Kidney capillary endothelial cell (primary cell): Measurements from ENCODE around the gene LACTB.

ENCODE experiments used
- DNase-seq: peaks from one replicate; pipeline ENCODE4 v3.0.0-alpha.2; 2018; ENCODE audit warnings: low spot score

LACTB gene

GRCh38 chr15:63178034-63178433, 56.4 kb downstream of the LACTB start:
- DNase-seq = no peak

- DNase-seq = no peak
Measured at GRCh38 chr15:63180746-63181145, 59.1 kb downstream of the LACTB start.

GRCh38 chr15:63181648-63182047, 60.0 kb downstream of the LACTB start:
- no peak for DNase-seq

DNA sequence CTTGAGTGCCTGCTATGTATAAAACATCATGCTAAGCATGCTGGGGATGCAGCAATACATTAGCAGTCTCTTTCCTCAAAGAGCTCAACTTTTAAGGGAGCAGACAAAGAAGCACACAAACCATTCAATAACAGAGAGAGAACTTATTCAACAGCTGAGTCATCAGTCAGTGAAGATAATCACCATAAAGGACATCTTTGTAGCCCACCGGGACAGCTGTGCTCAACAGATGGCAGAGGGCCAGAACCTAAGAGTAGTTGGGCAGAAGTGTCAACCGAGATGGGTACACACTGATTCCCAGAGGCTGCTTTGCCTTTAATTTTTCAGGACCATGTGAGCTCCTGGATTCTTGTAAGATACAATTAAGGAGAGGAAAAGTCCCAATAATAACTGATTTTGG, 63.5 kb downstream of the LACTB start:
- DNase-seq = no peak

GRCh38 chr15:63186065-63186464, 64.4 kb downstream of the LACTB start:
- no peak for DNase-seq

- no peak for DNase-seq
Measured at GRCh38 chr15:63187589-63188226, 66.0 kb downstream of the LACTB start.

GRCh38 chr15:63188247-63188925, 66.7 kb downstream of the LACTB start:
- DNase-seq = no peak

DNA sequence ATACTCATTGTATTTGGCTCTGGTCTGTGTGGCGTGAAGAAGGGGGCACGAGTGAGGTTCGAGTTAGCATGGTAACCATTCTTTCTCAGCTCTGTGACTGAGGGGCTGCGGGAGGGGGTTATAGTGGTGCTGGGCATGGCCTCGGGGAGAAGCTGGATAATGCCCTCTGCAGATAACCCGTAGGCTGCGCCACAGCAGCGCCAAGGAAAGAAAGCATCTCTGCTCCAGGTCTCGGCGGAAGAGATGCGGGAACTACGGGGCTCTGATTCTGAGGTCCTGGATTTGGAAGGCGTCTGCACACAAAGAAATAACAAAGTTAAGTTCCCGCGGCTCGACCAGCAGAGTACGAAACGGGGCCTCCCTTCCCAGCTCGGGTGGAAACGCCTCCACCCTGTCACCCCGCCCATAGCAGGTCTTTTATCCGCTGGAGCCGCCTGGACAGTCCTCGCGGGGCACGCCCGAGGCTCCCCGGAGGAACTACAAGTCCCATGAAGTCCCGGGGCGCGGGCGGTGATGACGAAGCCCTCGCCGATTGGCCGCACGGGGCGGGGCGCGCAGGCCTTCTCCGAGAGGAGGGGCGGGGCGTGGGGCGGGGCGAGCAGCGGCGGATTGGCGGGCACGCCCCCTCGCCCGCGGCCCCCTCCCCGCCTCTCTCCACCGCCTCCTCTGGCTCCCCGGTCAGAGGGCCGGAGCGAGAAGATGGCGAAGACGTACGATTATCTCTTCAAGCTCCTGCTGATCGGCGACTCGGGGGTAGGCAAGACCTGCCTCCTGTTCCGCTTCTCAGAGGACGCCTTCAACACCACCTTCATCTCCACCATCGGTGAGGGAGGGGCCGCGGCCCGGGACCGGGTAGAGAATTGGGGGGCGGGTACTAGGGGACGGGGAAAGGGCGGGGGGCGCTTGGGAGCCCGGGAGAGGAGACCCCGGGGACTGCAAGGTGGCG, 67.5 kb downstream of the LACTB start, which contains the start of gene RAB8B:
Gene RAB8B (plus strand): TSS at position 681 of the 946 bp plus-strand sequence. CDS start 19 bp downstream, at position 700.
- peak; percentile 93 for DNase-seq

DNA sequence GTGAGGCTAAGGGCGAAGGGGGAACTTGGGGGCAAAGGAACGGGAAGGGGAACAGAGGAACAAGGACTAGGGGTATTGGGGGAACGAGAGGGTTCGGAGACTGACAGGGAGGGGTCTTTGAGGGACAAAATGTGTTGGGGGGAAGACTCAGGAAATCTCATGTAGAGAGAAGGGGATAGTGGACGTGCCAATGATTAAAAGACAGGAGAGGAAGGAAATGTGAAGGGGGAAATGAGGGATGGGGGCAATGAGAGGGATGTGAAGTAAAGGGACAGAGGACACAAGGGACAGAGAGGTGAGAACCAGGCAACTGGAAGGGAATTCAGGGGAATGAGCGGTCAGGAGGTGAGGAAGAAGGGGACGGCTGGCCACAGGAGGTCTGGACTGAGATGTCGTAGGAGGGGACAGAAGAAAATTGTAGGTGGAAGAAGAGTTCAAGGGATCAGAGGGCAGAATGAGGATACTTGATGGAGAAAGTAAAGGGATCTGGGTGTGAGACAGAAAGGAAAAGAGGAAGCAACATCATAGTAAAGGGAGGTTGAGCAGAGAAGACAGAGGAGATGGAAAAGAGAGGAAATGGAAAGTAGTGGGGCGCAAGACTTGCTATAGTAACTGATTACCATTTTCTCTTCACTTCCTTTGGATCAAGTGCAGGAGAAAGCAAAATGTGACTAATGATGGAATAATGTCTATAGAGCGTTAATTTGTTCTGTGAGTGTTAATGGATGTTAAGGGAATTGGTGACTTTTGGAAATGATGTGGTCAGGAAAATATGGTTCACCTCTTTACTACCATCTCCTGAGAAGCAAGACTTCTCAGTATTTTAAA, 68.5 kb downstream of the LACTB start:
- DNase-seq = peak; percentile 40

DNA sequence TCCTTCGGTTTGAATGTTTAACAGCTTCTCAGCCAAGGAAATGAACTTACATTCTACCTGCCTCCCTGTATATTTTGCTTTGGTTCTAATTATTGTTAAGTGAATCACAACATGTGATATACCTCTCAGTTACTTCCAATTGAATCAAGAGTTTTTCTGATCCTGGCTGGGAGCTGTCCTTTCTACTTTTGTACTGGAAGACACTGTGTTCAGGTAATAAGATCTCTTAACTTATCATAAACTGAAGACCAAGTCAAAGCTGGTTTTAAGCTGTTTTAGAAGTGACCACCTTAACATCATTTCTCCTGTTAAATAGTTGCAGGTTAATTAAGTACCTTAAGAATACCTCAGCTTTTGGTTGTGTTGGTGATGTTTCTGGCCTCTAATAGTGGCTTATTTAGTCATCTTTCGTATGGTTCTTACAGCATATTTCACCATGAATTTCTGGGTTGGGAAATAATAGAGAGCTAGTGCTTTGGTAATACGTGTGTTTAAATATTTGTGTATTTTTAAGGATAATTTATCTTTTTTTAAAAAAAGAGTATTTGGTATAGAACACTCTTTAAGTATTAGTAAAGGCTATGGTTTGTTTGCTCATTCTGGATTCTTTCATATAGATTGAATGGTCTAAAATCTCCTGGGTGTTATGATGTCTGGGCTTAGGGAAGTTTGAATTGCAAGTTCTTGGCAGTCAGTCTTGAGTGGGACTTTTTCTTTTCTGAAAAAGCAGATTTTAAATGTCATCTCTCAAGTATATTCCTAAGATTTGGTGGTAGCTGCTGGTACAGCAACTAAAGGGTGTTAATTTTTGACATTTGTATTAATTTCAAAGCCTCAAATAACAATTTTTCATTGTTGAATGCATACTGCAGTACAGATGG, 69.3 kb downstream of the LACTB start:
- DNase-seq = no peak
